OCI-LY7 (cell line): Measurements from ENCODE around the gene ZFP14.

Experiments used
- CTCF ChIP-seq: fragments of 200-600 bp; sonication (generic); conservative IDR thresholded peaks from 2 replicates; pipeline ENCODE4 v1.5.1; 2014; ENCODE audit warnings: mild to moderate bottlenecking, antibody characterized with exemption, low read length, moderate library complexity, mixed read lengths
- EZH2phosphoT487 ChIP-seq: fragments of 200-600 bp; sonication (generic); IDR thresholded peaks from 2 replicates; pipeline ENCODE4 v1.6.1; 2018; ENCODE audit warnings: low read depth, borderline replicate concordance, mild to moderate bottlenecking, mixed run types, antibody characterized with exemption, low read length, moderate library complexity, mixed read lengths

DNA sequence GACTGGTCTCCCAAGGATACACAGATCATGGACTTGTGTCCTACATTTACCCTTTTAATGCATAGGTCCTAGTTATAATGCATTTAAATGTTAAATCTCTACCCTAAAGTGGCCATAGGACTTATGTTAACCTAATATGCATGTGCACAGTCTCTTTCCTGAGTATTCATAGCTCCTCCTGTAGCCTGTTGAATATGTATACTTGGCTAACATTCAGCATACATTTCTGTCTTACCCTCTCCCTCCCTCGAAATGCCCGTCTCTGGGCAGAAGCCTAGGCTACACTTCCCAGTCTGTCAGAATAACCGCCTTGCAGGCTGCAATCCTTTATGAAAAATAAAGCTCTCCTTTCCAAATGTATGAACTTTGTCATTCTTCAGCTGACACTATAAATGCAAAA is 25.5 kb upstream of the ZFP14 start:
- no peak for TF ChIP-seq CTCF
- TF ChIP-seq EZH2phosphoT487: no peak
